Loucy (cell line): ENCODE measurements around the gene NFIX.

ENCODE experiments used
- H2AFZ ChIP-seq: fragments of 200-600 bp; sonication (generic); 2 replicates; pipeline ENCODE4 v1.6.0; 2016; ENCODE audit warnings: antibody characterized with exemption, mild to moderate bottlenecking, low read length, moderate library complexity
- H3F3A ChIP-seq: fragments of 200-600 bp; 2 replicates; pipeline ENCODE4 v1.6.0; 2016; ENCODE audit warnings: antibody characterized with exemption, low read depth, mild to moderate bottlenecking
- H3K27me3 ChIP-seq: fragments of 200-600 bp; sonication (generic); 2 replicates; pipeline ENCODE4 v1.6.1; 2014; ENCODE audit warnings: low read length, mild to moderate bottlenecking; ENCODE audit not compliant: insufficient read depth, poor library complexity, severe bottlenecking
- H3K36me3 ChIP-seq: fragments of 200-600 bp; sonication (generic); 2 replicates; pipeline ENCODE4 v1.6.1; 2016; ENCODE audit warnings: low read length; ENCODE audit not compliant: insufficient read depth
- H3K4me1 ChIP-seq: fragments of 200-600 bp; sonication (generic); 2 replicates; pipeline ENCODE4 v1.5.1; 2014; ENCODE audit warnings: low read length, mild to moderate bottlenecking; ENCODE audit not compliant: insufficient read depth, poor library complexity, severe bottlenecking
- H3K4me2 ChIP-seq: fragments of 200-600 bp; sonication (generic); 2 replicates; pipeline ENCODE4 v1.6.0; 2014; ENCODE audit warnings: antibody characterized with exemption, low read length, low read depth, mild to moderate bottlenecking; ENCODE audit not compliant: poor library complexity, severe bottlenecking
- H3K4me3 ChIP-seq: fragments of 200-600 bp; sonication (generic); 2 replicates; pipeline ENCODE4 v1.5.1; 2014; ENCODE audit warnings: low read length, mild to moderate bottlenecking, mixed read lengths; ENCODE audit not compliant: poor library complexity, severe bottlenecking
- H3K79me2 ChIP-seq: fragments of 200-600 bp; sonication (generic); 2 replicates; pipeline ENCODE4 v1.6.1; 2014; ENCODE audit warnings: low read length; ENCODE audit not compliant: insufficient read depth
- H3K9ac ChIP-seq: fragments of 200-600 bp; sonication (generic); 2 replicates; pipeline ENCODE4 v1.6.0; 2014; ENCODE audit warnings: mild to moderate bottlenecking, low read depth, low read length, moderate library complexity; ENCODE audit not compliant: poor library complexity, severe bottlenecking
- H3K9me2 ChIP-seq: fragments of 200-600 bp; sonication (generic); replicated peaks from 2 replicates; pipeline ENCODE4 v1.6.1; 2016; ENCODE audit warnings: low read depth, low read length, mixed read lengths
- H3K9me3 ChIP-seq: fragments of 200-600 bp; sonication (generic); 2 replicates; pipeline ENCODE4 v1.6.1; 2014; ENCODE audit warnings: mild to moderate bottlenecking, antibody characterized with exemption, low read length, low read depth; ENCODE audit not compliant: insufficient read depth
- H4K20me1 ChIP-seq: fragments of 200-600 bp; sonication (generic); 2 replicates; pipeline ENCODE4 v1.6.0; 2014; ENCODE audit warnings: antibody characterized with exemption, low read length, mild to moderate bottlenecking; ENCODE audit not compliant: insufficient read depth, poor library complexity, severe bottlenecking
- CTCF ChIP-seq: fragments of 200-600 bp; sonication (generic); conservative IDR thresholded peaks from 2 replicates; pipeline ENCODE4 v1.5.1; 2014; ENCODE audit warnings: mild to moderate bottlenecking, antibody characterized with exemption, low read length
- EZH2phosphoT487 ChIP-seq: fragments of 200-600 bp; IDR thresholded peaks from 2 replicates; pipeline ENCODE4 v1.6.1; 2018; ENCODE audit warnings: antibody characterized with exemption, mild to moderate bottlenecking, moderate library complexity, borderline replicate concordance

The NFIX gene

DNA sequence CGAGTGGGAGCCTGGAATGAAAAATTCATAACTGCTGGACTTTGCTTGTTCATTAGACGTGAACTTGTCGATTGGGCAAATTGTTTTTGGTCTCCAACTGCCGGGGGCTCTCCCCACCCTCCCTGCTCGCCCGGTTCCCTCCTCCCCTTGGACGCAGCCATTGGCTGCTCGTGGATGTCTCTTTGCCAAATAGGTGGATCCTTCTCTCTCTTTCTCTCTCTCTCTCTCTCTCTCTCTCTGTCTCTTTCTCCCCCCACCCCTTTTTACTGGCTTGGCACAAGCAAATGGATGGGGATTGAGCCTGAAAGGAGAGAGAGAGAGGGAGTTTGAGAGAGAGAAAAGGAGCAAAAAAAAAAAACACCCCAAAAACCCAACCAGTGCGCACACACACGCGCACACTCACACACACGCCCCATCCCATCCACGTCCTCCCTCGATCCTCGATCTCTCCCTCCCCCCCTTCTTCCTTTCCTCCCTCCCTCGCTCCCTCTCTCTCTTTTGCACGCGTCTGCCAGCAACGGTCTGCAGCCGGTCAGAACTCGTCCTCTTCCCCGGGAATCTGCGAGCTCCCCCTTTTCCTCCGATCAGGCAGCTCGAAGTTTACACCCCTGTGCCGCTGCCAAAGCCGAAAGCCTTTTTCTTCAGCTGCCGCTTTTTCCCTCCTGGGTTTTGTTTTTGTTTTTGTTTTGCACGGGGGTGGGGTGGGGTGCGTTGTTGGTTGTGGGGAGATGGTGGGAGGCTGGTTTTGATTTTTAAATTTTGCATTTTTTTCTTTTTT is 27.8 kb downstream of the NFIX start:
- no peak for TF ChIP-seq CTCF
- no peak for TF ChIP-seq EZH2phosphoT487
- H3K9me2 ChIP-seq = no peaks in the 10 kb centered on the region
- H3K79me2 ChIP-seq = no peaks in the 10 kb centered on the region
- peak overlapping the region; percentile 42; the same call in 1 of the 2 replicates for H2AFZ ChIP-seq
- peak overlapping the region; percentile 67 for H3K4me3 ChIP-seq
- H3K27me3 ChIP-seq = no peaks in the 10 kb centered on the region
- peaks cover 6% of the 10 kb centered on the region for H3K4me1 ChIP-seq
- H3K36me3 ChIP-seq = no peaks in the 10 kb centered on the region
- peak overlapping the region; percentile 69 for H3K4me2 ChIP-seq
- peak overlapping the region; percentile 70 for H3K9ac ChIP-seq
- H3K9me3 ChIP-seq = no peaks in the 10 kb centered on the region
- H4K20me1 ChIP-seq = no peaks in the 10 kb centered on the region
- no peaks in the 10 kb centered on the region for H3F3A ChIP-seq

GRCh38 chr19:13023656-13024055 is 28.4 kb downstream of the NFIX start:
- Histone ChIP-seq H3K27me3 (no peaks in the 10 kb centered on the region), H4K20me1 (no peaks in the 10 kb centered on the region), H3K36me3 (no peaks in the 10 kb centered on the region), H3K9me2 (no peaks in the 10 kb centered on the region), H3K4me3 (peak overlapping the region; percentile 67), H3K9me3 (no peaks in the 10 kb centered on the region), H2AFZ (no peak overlapping the region), H3K4me2 (peak overlapping the region; percentile 69), H3F3A (no peaks in the 10 kb centered on the region), H3K9ac (peak overlapping the region; percentile 70), H3K79me2 (no peaks in the 10 kb centered on the region), H3K4me1 (peaks cover 6% of the 10 kb centered on the region)
- TF ChIP-seq CTCF (no peak), EZH2phosphoT487 (no peak)

DNA sequence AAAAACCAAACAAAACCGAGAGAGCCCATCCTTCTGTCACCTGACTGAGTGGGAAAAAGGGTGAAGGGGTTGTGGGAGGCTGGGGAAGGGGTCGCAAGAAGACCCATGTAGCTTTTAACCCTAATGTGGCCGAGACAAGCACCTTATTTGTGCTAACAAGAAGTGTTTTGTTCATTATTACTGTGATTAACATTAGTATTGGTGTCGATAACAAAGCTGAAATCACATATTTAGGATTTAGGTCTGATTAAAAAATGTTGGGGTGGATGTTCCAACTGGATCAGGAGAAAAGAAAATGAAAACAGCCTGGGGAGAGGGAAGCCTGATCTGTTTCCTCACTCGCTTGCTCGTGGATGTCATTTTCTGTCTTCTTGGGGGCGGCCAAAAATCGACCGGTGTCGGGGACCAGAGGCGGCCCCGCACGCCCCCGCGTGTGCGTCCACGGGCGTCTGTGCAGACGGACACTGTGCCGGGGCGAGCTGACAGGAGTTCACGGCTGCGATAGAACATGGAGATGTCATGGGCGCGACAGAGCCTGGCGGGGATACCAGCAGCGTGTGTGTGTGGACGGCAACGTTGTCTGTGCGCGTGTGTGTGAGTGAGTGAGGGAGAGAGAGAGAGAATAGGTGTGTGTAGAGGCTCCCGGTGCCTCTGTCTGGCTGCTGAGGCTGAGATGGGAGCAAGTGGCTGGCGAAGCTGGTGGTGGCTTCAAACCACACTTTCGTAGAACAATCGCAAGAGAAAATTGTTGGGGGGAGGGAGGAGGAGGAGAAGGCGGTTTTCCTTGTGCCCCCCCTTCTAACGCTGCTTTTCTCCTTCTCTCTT is 29.1 kb downstream of the NFIX start:
- H3K9me2 ChIP-seq = no peaks in the 10 kb centered on the region
- H3K4me2 ChIP-seq = no peak overlapping the region
- no peak overlapping the region for H3K9ac ChIP-seq
- no peaks in the 10 kb centered on the region for H3K79me2 ChIP-seq
- H3K4me1 ChIP-seq = peaks cover 6% of the 10 kb centered on the region
- no peaks in the 10 kb centered on the region for H4K20me1 ChIP-seq
- H3K36me3 ChIP-seq = no peaks in the 10 kb centered on the region
- TF ChIP-seq EZH2phosphoT487 = no peak
- no peak for TF ChIP-seq CTCF
- H3K27me3 ChIP-seq = no peaks in the 10 kb centered on the region
- H2AFZ ChIP-seq = no peak overlapping the region
- no peaks in the 10 kb centered on the region for H3F3A ChIP-seq
- H3K9me3 ChIP-seq = no peaks in the 10 kb centered on the region
- H3K4me3 ChIP-seq = no peak overlapping the region
